ENCODE measurements around the gene ABCA1. TPM values are rescaled to one million over a fixed set of nuclear protein-coding genes. Genes with fewer than 3 reads are reported as not detected.
"Not testable (repeated sequence)": the region's sequence is repeated elsewhere in the genome, so short reads cannot be mapped to it uniquely, and the experiment has no call there.

Gene ABCA1
- total RNA-seq, 6 experiments from 2014 or later, result 45.8 to 107 (median 61.4) TPM

- Histone ChIP-seq H3K9me3 (no peaks in the 10 kb centered on the region), H3K36me3 (no peaks in the 10 kb centered on the region), H3K27ac (no peak overlapping the region), H3K27me3 (no peaks in the 10 kb centered on the region), H3K4me1 (no peaks in the 10 kb centered on the region), H3K4me3 (no peak overlapping the region)
- WGBS (ENCODE audit: insufficient coverage, low coverage, low lambda C conversion rate, missing lambda C conversion rate), result 63% methylated on average over 5 of the region's 5 CpGs
- DNase-seq (no peak), ATAC-seq (peak in 3 of 4 donors; percentile 17 to 61 (median 35))
- no peak for TF ChIP-seq POLR2A (IDR thresholded peaks at IDR 0.05)
- TF ChIP-seq CTCF (IDR thresholded peaks at IDR 0.05), result no peak
- intact Hi-C loops (cut with DNase I), result no loop called here
These were observed 33.3 kb upstream of the ABCA1 start for GRCh38 chr9:104961238-104961637.

GRCh38 chr9:104960662-104961061, 32.7 kb upstream of the ABCA1 start:
- TF ChIP-seq CTCF (IDR thresholded peaks at IDR 0.05), result no peak
- TF ChIP-seq POLR2A (IDR thresholded peaks at IDR 0.05), result no peak
- no peak for ATAC-seq
- H3K36me3 ChIP-seq, result no peaks in the 10 kb centered on the region
- H3K4me3 ChIP-seq, result no peak overlapping the region
- intact Hi-C loops (cut with DNase I), result no loop called here
- 30% methylated on average over 2 of the region's 2 CpGs for WGBS (ENCODE audit: insufficient coverage, low coverage, low lambda C conversion rate, missing lambda C conversion rate)
- H3K9me3 ChIP-seq, result no peaks in the 10 kb centered on the region
- no peaks in the 10 kb centered on the region for H3K27me3 ChIP-seq
- no peaks in the 10 kb centered on the region for H3K4me1 ChIP-seq
- no peak overlapping the region for H3K27ac ChIP-seq
- DNase-seq, result no peak

GRCh38 chr9:104958751-104959150, 30.8 kb upstream of the ABCA1 start:
- Histone ChIP-seq H3K36me3 (no peaks in the 10 kb centered on the region), H3K27ac (no peak overlapping the region), H3K4me1 (no peaks in the 10 kb centered on the region), H3K27me3 (no peaks in the 10 kb centered on the region), H3K9me3 (no peaks in the 10 kb centered on the region), H3K4me3 (no peak overlapping the region)
- TF ChIP-seq POLR2A (IDR thresholded peaks at IDR 0.05) (no peak), CTCF (IDR thresholded peaks at IDR 0.05) (no peak)
- DNase-seq (no peak), ATAC-seq (no peak)
- intact Hi-C loops (cut with DNase I), result no loop called here
- WGBS (ENCODE audit: insufficient coverage, low coverage, low lambda C conversion rate, missing lambda C conversion rate), result 55% methylated on average over 1 of the region's 1 CpG

- H3K9me3 ChIP-seq; intact Hi-C loops (cut with DNase I); H3K27ac ChIP-seq; ATAC-seq; H3K4me1 ChIP-seq; DNase-seq; H3K36me3 ChIP-seq; H3K4me3 ChIP-seq; H3K27me3 ChIP-seq: not testable (repeated sequence)
- WGBS (ENCODE audit: insufficient coverage, low coverage, low lambda C conversion rate, missing lambda C conversion rate), result 47% methylated on average over 4 of the region's 4 CpGs
These were observed 30.1 kb upstream of the ABCA1 start for GRCh38 chr9:104958006-104958405.

GRCh38 chr9:104951487-104951886, 23.5 kb upstream of the ABCA1 start:
- no peaks in the 10 kb centered on the region for H3K27me3 ChIP-seq
- intact Hi-C loops (cut with DNase I), result no loop called here
- TF ChIP-seq CTCF (IDR thresholded peaks at IDR 0.05) (no peak), POLR2A (IDR thresholded peaks at IDR 0.05) (no peak)
- no peaks in the 10 kb centered on the region for H3K4me1 ChIP-seq
- no peak overlapping the region for H3K27ac ChIP-seq
- no peaks in the 10 kb centered on the region for H3K9me3 ChIP-seq
- H3K36me3 ChIP-seq, result no peaks in the 10 kb centered on the region
- no peak overlapping the region for H3K4me3 ChIP-seq
- ATAC-seq, result no peak
- 92% methylated on average over 3 of the region's 4 CpGs for WGBS (ENCODE audit: insufficient coverage, low coverage, low lambda C conversion rate, missing lambda C conversion rate)
- DNase-seq, result no peak

All from right lobe of liver (tissue), 6 donors.